Measurements from ENCODE around the gene HPGD.

The HPGD gene

GRCh38 chr4:174457468-174457867 is 64.8 kb downstream of the HPGD start:
- no peak for DNase-seq
- H3K4me3 ChIP-seq (ENCODE audit: low read depth, low read length): no peak overlapping the region
- H3K27ac ChIP-seq: no peak overlapping the region

GRCh38 chr4:174454815-174455473 is 67.3 kb downstream of the HPGD start:
- no peaks in the 10 kb centered on the region for H3K9me3 ChIP-seq (ENCODE audit: severe bottlenecking)
- no peaks in the 10 kb centered on the region for H3K27me3 ChIP-seq (ENCODE audit: insufficient read depth, low read depth, severe bottlenecking)
- DNase-seq: no peak
- no peaks in the 10 kb centered on the region for H3K36me3 ChIP-seq
- TF ChIP-seq CTCF (IDR thresholded peaks at IDR 0.05; ENCODE audit: low read depth, low read length): no peak
- H3K4me3 ChIP-seq (ENCODE audit: low read depth, low read length): no peak overlapping the region
- H3K27ac ChIP-seq: no peak overlapping the region

More at GRCh38 chr4:174457468-174457867, 64.8 kb downstream of the HPGD start:
- H3K27me3 ChIP-seq (ENCODE audit: insufficient read depth, low read depth, severe bottlenecking): no peaks in the 10 kb centered on the region
- no peak for TF ChIP-seq CTCF (IDR thresholded peaks at IDR 0.05; ENCODE audit: low read depth, low read length)
- no peaks in the 10 kb centered on the region for H3K36me3 ChIP-seq
- H3K9me3 ChIP-seq (ENCODE audit: severe bottlenecking): no peaks in the 10 kb centered on the region

- no peak for DNase-seq
- no peak overlapping the region for H3K4me3 ChIP-seq (ENCODE audit: low read depth, low read length)
Observed at GRCh38 chr4:174451718-174452296, 70.5 kb downstream of the HPGD start.

GRCh38 chr4:174450786-174451125 is 71.5 kb downstream of the HPGD start:
- no peaks in the 10 kb centered on the region for H3K9me3 ChIP-seq (ENCODE audit: severe bottlenecking)
- DNase-seq: no peak
- no peak overlapping the region for H3K4me3 ChIP-seq (ENCODE audit: low read depth, low read length)
- no peaks in the 10 kb centered on the region for H3K36me3 ChIP-seq
- TF ChIP-seq CTCF (IDR thresholded peaks at IDR 0.05; ENCODE audit: low read depth, low read length): no peak
- H3K27ac ChIP-seq: no peak overlapping the region
- H3K27me3 ChIP-seq (ENCODE audit: insufficient read depth, low read depth, severe bottlenecking): no peaks in the 10 kb centered on the region

More at GRCh38 chr4:174451718-174452296, 70.5 kb downstream of the HPGD start:
- Histone ChIP-seq H3K36me3 (no peaks in the 10 kb centered on the region), H3K27ac (no peak overlapping the region), H3K27me3 (ENCODE audit: insufficient read depth, low read depth, severe bottlenecking) (no peaks in the 10 kb centered on the region), H3K9me3 (ENCODE audit: severe bottlenecking) (no peaks in the 10 kb centered on the region)
- no peak for TF ChIP-seq CTCF (IDR thresholded peaks at IDR 0.05; ENCODE audit: low read depth, low read length)

GRCh38 chr4:174449944-174450785 is 72.1 kb downstream of the HPGD start:
- no peak for DNase-seq
- Histone ChIP-seq H3K4me3 (ENCODE audit: low read depth, low read length) (no peak overlapping the region), H3K9me3 (ENCODE audit: severe bottlenecking) (no peaks in the 10 kb centered on the region), H3K27ac (no peak overlapping the region), H3K27me3 (ENCODE audit: insufficient read depth, low read depth, severe bottlenecking) (no peaks in the 10 kb centered on the region), H3K36me3 (no peaks in the 10 kb centered on the region)
- TF ChIP-seq CTCF (IDR thresholded peaks at IDR 0.05; ENCODE audit: low read depth, low read length): no peak

Data from WERI-Rb-1 (cell line).